Measurements from ENCODE around the gene KCP. TPM values are rescaled to one million over a fixed set of nuclear protein-coding genes. Genes with fewer than 3 reads are reported as not detected.
"Not testable (repeated sequence)": the region's sequence is repeated elsewhere in the genome, so short reads cannot be mapped to it uniquely, and the experiment has no call there.

KCP gene
- polyA plus RNA-seq, 1 donor from 2014 or later = 0.31 TPM

- Histone ChIP-seq H3K27me3 (ENCODE audit: insufficient read depth, low read depth, low read length) (peaks cover 5% of the 10 kb centered on the region), H3K9ac (ENCODE audit: low read length) (no peak overlapping the region), H3K9me2 (ENCODE audit: insufficient read depth, low read length) (no peaks in the 10 kb centered on the region), H4K20me1 (ENCODE audit: insufficient read depth) (no peaks in the 10 kb centered on the region), H3K9me3 (ENCODE audit: low read length) (no peaks in the 10 kb centered on the region), H3K36me3 (ENCODE audit: insufficient read depth, low read length) (no peaks in the 10 kb centered on the region), H2AFZ (ENCODE audit: low read depth, low read length) (no peak overlapping the region), H3K4me2 (ENCODE audit: low read length) (no peak overlapping the region), H3K27ac (ENCODE audit: low read length) (no peak overlapping the region), H3K79me2 (replicated peaks; ENCODE audit: insufficient read depth, low read length) (no peaks in the 10 kb centered on the region), H3F3A (ENCODE audit: insufficient read depth, low read length, poor library complexity, severe bottlenecking) (no peaks in the 10 kb centered on the region), H3K4me3 (ENCODE audit: low read length) (no peak overlapping the region)
- no peak for TF ChIP-seq EP300 (conservative IDR thresholded peaks at IDR 0.05; ENCODE audit: poor library complexity, severe bottlenecking)
Observed at GRCh38 chr7:128944487-128945236, 34.2 kb upstream of the KCP start.

- not testable (repeated sequence) for H3K36me3 ChIP-seq (ENCODE audit: insufficient read depth, low read length); H3F3A ChIP-seq (ENCODE audit: insufficient read depth, low read length, poor library complexity, severe bottlenecking); H3K9me2 ChIP-seq (ENCODE audit: insufficient read depth, low read length); H3K4me3 ChIP-seq (ENCODE audit: low read length); H3K79me2 ChIP-seq (replicated peaks; ENCODE audit: insufficient read depth, low read length); H2AFZ ChIP-seq (ENCODE audit: low read depth, low read length); H3K9me3 ChIP-seq (ENCODE audit: low read length); H3K9ac ChIP-seq (ENCODE audit: low read length); H4K20me1 ChIP-seq (ENCODE audit: insufficient read depth); H3K4me2 ChIP-seq (ENCODE audit: low read length); H3K27ac ChIP-seq (ENCODE audit: low read length)
- peaks cover 19% of the 10 kb centered on the region for H3K27me3 ChIP-seq (ENCODE audit: insufficient read depth, low read depth, low read length)
Observed at GRCh38 chr7:128943251-128943650, 32.7 kb upstream of the KCP start.

GRCh38 chr7:128941946-128942526, 31.5 kb upstream of the KCP start:
- no peak overlapping the region for H3K27ac ChIP-seq (ENCODE audit: low read length)
- H3K9me3 ChIP-seq (ENCODE audit: low read length) = no peaks in the 10 kb centered on the region
- H2AFZ ChIP-seq (ENCODE audit: low read depth, low read length) = no peak overlapping the region
- H3K27me3 ChIP-seq (ENCODE audit: insufficient read depth, low read depth, low read length) = peaks cover 31% of the 10 kb centered on the region
- no peaks in the 10 kb centered on the region for H4K20me1 ChIP-seq (ENCODE audit: insufficient read depth)
- no peaks in the 10 kb centered on the region for H3K9me2 ChIP-seq (ENCODE audit: insufficient read depth, low read length)
- no peak for TF ChIP-seq RAD21 (conservative IDR thresholded peaks at IDR 0.05)
- no peak for TF ChIP-seq POLR2AphosphoS5 (IDR thresholded peaks at IDR 0.05)
- no peak for TF ChIP-seq EP300 (conservative IDR thresholded peaks at IDR 0.05; ENCODE audit: poor library complexity, severe bottlenecking)
- TF ChIP-seq EZH2 (IDR thresholded peaks at IDR 0.05; ENCODE audit: borderline replicate concordance, insufficient read depth, low read length, poor library complexity, severe bottlenecking) = no peak
- no peak for TF ChIP-seq TAF1 (IDR thresholded peaks at IDR 0.05; ENCODE audit: low read depth)
- TF ChIP-seq SMC3 (conservative IDR thresholded peaks at IDR 0.05; ENCODE audit: poor library complexity) = no peak
- no peak for TF ChIP-seq CTCF (IDR thresholded peaks at IDR 0.05; ENCODE audit: poor library complexity, severe bottlenecking)
- TF ChIP-seq REST (IDR thresholded peaks at IDR 0.05; ENCODE audit: borderline replicate concordance) = no peak
- no peak for TF ChIP-seq MXI1 (conservative IDR thresholded peaks at IDR 0.05; ENCODE audit: poor library complexity, severe bottlenecking)
- H3K79me2 ChIP-seq (replicated peaks; ENCODE audit: insufficient read depth, low read length) = no peaks in the 10 kb centered on the region
- H3K4me2 ChIP-seq (ENCODE audit: low read length) = no peak overlapping the region
- no peak overlapping the region for H3K4me3 ChIP-seq (ENCODE audit: low read length)
- no peaks in the 10 kb centered on the region for H3F3A ChIP-seq (ENCODE audit: insufficient read depth, low read length, poor library complexity, severe bottlenecking)
- no peaks in the 10 kb centered on the region for H3K36me3 ChIP-seq (ENCODE audit: insufficient read depth, low read length)
- no peak overlapping the region for H3K9ac ChIP-seq (ENCODE audit: low read length)
